ENCODE measurements around the gene CNTNAP5.

Gene CNTNAP5

GRCh38 chr2:124663645-124663997 is 638.5 kb downstream of the CNTNAP5 start:
- H3K4me1 Mint-ChIP-seq, result no peaks in the 10 kb centered on the region
- H3K9me3 Mint-ChIP-seq, result peaks cover 10% of the 10 kb centered on the region

GRCh38 chr2:124664363-124664762 is 639.3 kb downstream of the CNTNAP5 start:
- Mint-ChIP-seq H3K36me3 (no peaks in the 10 kb centered on the region), H3K4me1 (no peaks in the 10 kb centered on the region), H3K4me3 (no peak overlapping the region), H3K27ac (no peak overlapping the region), H3K9me3 (peaks cover 13% of the 10 kb centered on the region)
- DNase-seq (ENCODE audit: low spot score in 2 of 2) (no peak), ATAC-seq (no peak)

More at GRCh38 chr2:124663645-124663997, 638.5 kb downstream of the CNTNAP5 start:
- DNase-seq (ENCODE audit: low spot score in 2 of 2) (no peak), ATAC-seq (no peak)
- no peak overlapping the region for H3K4me3 Mint-ChIP-seq
- H3K27ac Mint-ChIP-seq, result no peak overlapping the region
- H3K36me3 Mint-ChIP-seq, result no peaks in the 10 kb centered on the region

DNA sequence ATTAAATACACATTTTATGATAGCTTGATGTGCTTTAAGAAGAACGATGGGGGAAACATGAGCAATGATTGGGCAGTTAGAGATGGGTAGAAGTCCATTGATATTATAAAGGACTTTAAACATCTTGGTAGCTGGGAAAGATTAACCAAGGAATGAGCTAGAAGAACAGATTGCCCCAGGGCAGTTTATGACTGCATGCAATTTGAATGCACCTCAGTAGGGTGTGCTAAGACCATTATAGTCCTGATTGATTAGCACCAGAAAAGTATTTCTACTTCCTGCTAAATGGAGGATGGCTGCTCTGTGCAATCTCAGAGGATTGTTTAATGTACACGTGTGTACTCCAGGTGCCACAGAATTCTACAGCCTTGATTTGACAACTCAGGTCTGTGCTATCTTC is 641.9 kb downstream of the CNTNAP5 start:
- Mint-ChIP-seq H3K4me3 (no peak overlapping the region), H3K9me3 (peaks cover 15% of the 10 kb centered on the region), H3K4me1 (no peaks in the 10 kb centered on the region), H3K36me3 (no peaks in the 10 kb centered on the region), H3K27ac (no peak overlapping the region)
- DNase-seq (ENCODE audit: low spot score in 2 of 2), result no peak
- ATAC-seq, result no peak

- H3K4me3 Mint-ChIP-seq, result no peak overlapping the region
These were observed 643.1 kb downstream of the CNTNAP5 start for GRCh38 chr2:124668161-124668560.

DNA sequence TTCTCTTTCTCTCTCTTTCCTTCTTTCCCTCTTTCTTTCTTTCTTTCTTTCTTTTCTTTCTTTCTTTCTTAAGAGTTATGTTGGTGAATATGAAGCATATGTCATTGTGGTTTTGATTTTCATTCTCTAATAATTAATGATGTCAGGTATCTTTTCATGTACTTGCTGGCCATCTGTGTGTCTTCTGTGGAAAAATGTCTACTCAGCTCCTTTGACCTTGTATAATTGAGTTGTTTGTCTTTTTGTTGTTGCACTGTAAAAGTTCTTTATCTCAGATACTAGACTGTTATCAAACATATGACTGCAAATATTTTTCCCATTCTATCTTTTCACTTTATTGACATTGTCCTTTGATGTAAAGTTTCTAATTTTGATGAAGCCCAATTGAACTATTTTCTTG is 645.1 kb downstream of the CNTNAP5 start:
- no peak overlapping the region for H3K27ac Mint-ChIP-seq
- DNase-seq (ENCODE audit: low spot score in 2 of 2), result no peak
- peaks cover 19% of the 10 kb centered on the region for H3K9me3 Mint-ChIP-seq
- no peak overlapping the region for H3K4me3 Mint-ChIP-seq
- no peaks in the 10 kb centered on the region for H3K36me3 Mint-ChIP-seq
- H3K4me1 Mint-ChIP-seq, result no peaks in the 10 kb centered on the region
- ATAC-seq, result no peak

More at GRCh38 chr2:124668161-124668560, 643.1 kb downstream of the CNTNAP5 start:
- DNase-seq (ENCODE audit: low spot score in 2 of 2), result no peak
- ATAC-seq, result no peak
- H3K27ac Mint-ChIP-seq, result no peak overlapping the region
- H3K36me3 Mint-ChIP-seq, result no peaks in the 10 kb centered on the region
- peaks cover 15% of the 10 kb centered on the region for H3K9me3 Mint-ChIP-seq
- no peaks in the 10 kb centered on the region for H3K4me1 Mint-ChIP-seq

DNA sequence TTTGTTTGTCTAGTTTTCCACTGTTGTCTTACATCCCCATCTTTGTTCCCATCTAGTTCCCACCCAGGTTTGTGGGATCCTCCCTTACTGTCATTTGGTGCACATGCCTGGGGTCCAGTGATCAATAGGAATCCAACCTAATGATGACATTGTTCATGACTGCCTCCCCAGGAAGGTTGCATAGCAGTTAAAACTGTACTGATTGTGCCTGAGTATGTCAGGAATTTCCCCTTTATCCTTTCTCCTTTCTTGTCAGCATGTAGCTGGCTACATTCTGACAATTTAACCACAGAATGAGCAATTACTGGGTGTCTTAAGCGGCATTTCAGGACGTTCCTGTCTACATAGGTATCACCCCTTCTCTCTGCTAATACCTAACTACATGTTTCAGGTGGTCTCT is 653.0 kb downstream of the CNTNAP5 start:
- Mint-ChIP-seq H3K4me1 (no peaks in the 10 kb centered on the region), H3K27ac (no peak overlapping the region), H3K4me3 (no peak overlapping the region), H3K36me3 (no peaks in the 10 kb centered on the region), H3K9me3 (peaks cover 24% of the 10 kb centered on the region)
- no peak for DNase-seq (ENCODE audit: low spot score in 2 of 2)
- no peak for ATAC-seq

DNA sequence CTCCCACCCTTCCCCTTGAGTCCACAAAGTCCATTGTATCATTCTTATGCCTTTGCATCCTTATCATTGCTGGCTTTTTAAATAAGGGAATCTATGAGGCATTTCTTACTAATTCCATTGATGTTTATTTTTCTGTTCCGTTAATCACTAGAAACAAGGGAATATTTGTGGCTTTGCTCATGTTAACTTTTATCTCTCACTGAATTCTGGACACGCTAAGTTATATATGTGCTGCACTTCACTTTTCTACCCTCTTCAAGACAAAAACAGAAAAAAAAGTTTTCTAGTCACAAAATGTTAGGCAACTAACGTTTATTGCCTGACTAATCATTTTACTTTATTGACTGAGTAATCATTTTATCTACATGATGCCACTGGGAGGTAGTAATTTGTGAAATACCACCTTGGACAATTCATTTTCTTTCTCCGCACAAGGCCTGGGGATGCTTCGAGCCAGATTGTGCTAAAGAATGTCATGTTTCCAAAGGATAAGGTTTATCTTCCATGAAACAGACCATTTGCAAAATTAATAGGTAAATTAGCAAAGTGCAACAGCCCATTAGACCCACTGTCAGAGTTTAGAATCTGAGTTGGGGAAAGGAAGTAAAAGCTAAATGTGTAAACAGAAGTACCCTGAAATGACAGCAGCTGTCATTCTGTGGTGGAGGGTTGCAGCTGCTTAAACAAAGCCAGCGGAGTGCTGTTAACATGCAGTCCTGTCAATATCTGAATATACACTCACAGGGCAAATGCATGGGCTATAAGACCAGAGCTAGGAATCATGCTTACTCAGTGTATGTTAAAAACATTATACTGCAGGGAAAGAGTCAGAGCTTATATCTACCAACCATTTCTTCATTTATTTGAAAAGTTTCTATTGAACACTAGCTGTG is 658.7 kb downstream of the CNTNAP5 start:
- DNase-seq (ENCODE audit: low spot score in 2 of 2) (no peak), ATAC-seq (no peak)
- Mint-ChIP-seq H3K4me1 (no peaks in the 10 kb centered on the region), H3K9me3 (peaks cover 8% of the 10 kb centered on the region), H3K36me3 (no peaks in the 10 kb centered on the region), H3K4me3 (no peak overlapping the region), H3K27ac (no peak overlapping the region)

GRCh38 chr2:124689348-124689747 is 664.3 kb downstream of the CNTNAP5 start:
- H3K4me3 Mint-ChIP-seq, result no peak overlapping the region
- no peak overlapping the region for H3K27ac Mint-ChIP-seq
- H3K9me3 Mint-ChIP-seq, result peaks cover 25% of the 10 kb centered on the region
- H3K4me1 Mint-ChIP-seq, result no peaks in the 10 kb centered on the region
- ATAC-seq (no peak), DNase-seq (ENCODE audit: low spot score in 2 of 2) (no peak)
- H3K36me3 Mint-ChIP-seq, result no peaks in the 10 kb centered on the region

DNA sequence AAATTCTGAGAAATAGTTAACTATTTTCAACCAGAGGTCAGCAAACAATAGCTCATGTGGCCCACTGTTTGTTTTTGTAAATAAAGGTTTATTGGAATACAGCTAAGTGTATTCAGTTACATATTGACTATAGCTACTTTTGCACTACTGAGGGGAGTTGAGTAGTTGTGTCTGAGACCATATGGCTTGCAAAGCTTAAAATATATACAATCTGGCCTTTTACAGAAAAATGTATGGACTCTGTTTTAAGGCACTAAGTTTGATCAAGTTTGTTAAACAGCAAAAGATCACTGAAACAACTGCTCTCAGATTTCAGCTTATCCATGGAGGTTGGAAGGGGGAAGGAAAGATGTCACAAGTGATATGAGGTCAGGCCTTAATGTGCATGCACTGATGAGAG is 667.1 kb downstream of the CNTNAP5 start:
- Mint-ChIP-seq H3K4me1 (no peaks in the 10 kb centered on the region), H3K4me3 (no peak overlapping the region), H3K9me3 (peaks cover 25% of the 10 kb centered on the region), H3K36me3 (no peaks in the 10 kb centered on the region), H3K27ac (no peak overlapping the region)
- DNase-seq (ENCODE audit: low spot score in 2 of 2) (no peak), ATAC-seq (no peak)

DNA sequence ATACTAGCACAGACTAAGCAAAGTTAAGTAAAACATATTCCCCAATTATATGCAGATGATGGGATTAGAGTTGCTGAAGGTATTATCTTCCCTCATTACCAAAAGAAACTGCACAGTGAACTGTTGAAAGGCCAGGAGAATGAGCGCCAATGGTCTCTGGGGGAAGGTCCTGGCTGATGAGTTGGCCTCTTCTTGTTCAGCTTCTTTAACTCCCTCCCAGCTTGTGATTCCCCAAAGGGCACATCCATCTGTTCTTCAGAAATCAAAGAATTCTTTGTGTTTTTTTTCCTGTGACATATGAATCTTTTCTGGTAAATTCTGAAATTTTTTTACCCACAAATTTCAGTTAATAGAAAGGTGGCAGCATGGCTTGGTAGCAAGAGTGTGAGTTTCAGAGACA is 667.6 kb downstream of the CNTNAP5 start:
- ATAC-seq, result no peak
- Mint-ChIP-seq H3K27ac (no peak overlapping the region), H3K4me3 (no peak overlapping the region), H3K4me1 (no peaks in the 10 kb centered on the region), H3K9me3 (peaks cover 25% of the 10 kb centered on the region), H3K36me3 (no peaks in the 10 kb centered on the region)
- no peak for DNase-seq (ENCODE audit: low spot score in 2 of 2)

- no peak overlapping the region for H3K4me3 Mint-ChIP-seq
- H3K36me3 Mint-ChIP-seq, result no peaks in the 10 kb centered on the region
- H3K9me3 Mint-ChIP-seq, result peaks cover 25% of the 10 kb centered on the region
- no peaks in the 10 kb centered on the region for H3K4me1 Mint-ChIP-seq
- H3K27ac Mint-ChIP-seq, result no peak overlapping the region
- no peak for DNase-seq (ENCODE audit: low spot score in 2 of 2)
- no peak for ATAC-seq
These were observed 668.1 kb downstream of the CNTNAP5 start for GRCh38 chr2:124693156-124693555.

DNA sequence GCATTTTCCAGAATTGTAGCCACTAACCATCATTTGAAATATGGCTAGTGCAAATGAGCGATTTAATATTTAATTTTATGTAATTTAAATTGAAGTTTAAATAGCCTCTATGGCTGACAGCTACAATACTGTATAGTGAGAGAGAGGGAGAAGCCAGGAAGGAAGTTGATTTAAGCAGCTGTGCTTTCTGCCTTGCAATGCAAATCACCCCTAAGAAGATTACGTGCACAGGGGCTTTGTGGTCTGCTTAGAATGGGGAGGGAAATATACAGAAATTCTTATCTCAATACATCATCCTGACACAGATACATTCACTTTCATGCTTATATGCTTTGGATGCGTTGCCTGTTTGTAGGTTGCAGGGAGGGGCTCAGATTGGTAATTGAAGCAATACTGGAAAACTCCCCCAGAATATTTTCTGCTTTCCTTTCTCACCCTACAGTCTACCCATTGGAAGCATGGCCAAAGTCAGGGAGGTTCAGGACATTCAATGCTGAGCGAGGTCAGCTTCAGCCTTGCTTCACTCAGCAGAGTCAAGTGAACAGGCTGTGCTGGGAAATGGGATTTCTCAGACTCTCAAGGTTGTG is 674.0 kb downstream of the CNTNAP5 start:
- no peak for DNase-seq (ENCODE audit: low spot score in 2 of 2)
- Mint-ChIP-seq H3K36me3 (no peaks in the 10 kb centered on the region), H3K9me3 (peaks cover 13% of the 10 kb centered on the region), H3K4me3 (no peak overlapping the region), H3K4me1 (no peaks in the 10 kb centered on the region), H3K27ac (no peak overlapping the region)
- ATAC-seq, result no peak

DNA sequence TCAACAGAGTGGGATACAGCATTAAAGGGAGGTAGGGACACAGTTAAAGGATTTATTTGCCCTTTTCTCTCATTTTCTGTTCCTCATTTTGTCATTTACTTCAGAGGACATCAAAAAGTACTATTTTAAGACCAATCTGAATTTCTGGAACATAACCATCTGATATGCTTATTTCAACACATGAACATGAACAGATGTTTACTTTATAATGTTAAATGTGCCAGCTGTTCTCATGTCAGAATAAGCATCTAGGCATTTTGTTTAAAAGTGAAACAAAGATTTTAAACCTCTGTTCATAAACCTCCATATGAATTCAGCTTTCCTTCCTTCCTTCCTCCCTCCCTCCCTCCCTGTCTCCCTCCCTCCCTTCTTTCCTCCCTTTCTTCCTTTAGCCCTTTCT is 677.7 kb downstream of the CNTNAP5 start:
- H3K9me3 Mint-ChIP-seq, result peaks cover 24% of the 10 kb centered on the region
- no peaks in the 10 kb centered on the region for H3K4me1 Mint-ChIP-seq
- ATAC-seq (no peak), DNase-seq (ENCODE audit: low spot score in 2 of 2) (no peak)
- H3K27ac Mint-ChIP-seq, result no peak overlapping the region
- H3K36me3 Mint-ChIP-seq, result no peaks in the 10 kb centered on the region
- H3K4me3 Mint-ChIP-seq, result no peak overlapping the region

GRCh38 chr2:124704071-124704925 is 679.2 kb downstream of the CNTNAP5 start:
- H3K4me1 Mint-ChIP-seq, result no peaks in the 10 kb centered on the region
- DNase-seq (ENCODE audit: low spot score in 2 of 2) (no peak), ATAC-seq (no peak)
- no peaks in the 10 kb centered on the region for H3K36me3 Mint-ChIP-seq
- peaks cover 29% of the 10 kb centered on the region for H3K9me3 Mint-ChIP-seq
- H3K4me3 Mint-ChIP-seq, result no peak overlapping the region
- no peak overlapping the region for H3K27ac Mint-ChIP-seq

DNA sequence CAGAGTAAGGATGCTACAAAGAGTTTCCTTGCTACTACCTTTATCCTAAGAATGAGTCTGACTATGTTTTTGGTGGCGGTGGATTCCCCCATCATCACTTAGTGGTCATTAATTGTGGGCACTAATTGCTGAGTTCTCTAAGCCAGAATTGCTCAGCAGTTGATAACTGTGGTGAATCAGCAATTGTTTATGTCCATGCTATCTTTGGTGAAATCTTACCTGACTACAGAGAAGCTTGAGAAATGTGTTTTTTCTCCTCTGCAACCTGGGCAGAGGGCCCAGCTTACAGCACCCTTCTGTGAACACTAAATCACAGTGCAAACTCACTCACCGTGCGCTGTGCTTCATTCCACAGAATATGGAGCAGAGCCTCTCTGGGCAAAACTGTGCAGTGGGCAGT is 683.6 kb downstream of the CNTNAP5 start:
- Mint-ChIP-seq H3K4me1 (no peaks in the 10 kb centered on the region), H3K27ac (no peak overlapping the region), H3K9me3 (peaks cover 28% of the 10 kb centered on the region), H3K36me3 (no peaks in the 10 kb centered on the region), H3K4me3 (no peak overlapping the region)
- DNase-seq (ENCODE audit: low spot score in 2 of 2), result no peak
- ATAC-seq, result no peak

All from stimulated activated effector memory CD8-positive, alpha-beta T cell treated with anti-CD3 and anti-CD28 coated beads, Interleukin-12 subunit alpha, Interleukin-12 subunit beta, amount 100 ng/mL, for 72 hours (primary cell).